Central memory CD8-positive, alpha-beta T cell (primary cell): ENCODE measurements around the gene CCDC40.
A peak's percentile ranks its signal among the peaks of the same experiment; 100 is the strongest.
"Not testable (repeated sequence)": the region's sequence is repeated elsewhere in the genome, so short reads cannot be mapped to it uniquely, and the experiment has no call there.

Experiments used
- ATAC-seq: fragments of 150-1000 bp; cut with Tn5 transposase; replicated peaks from 2 replicates; pipeline ENCODE4 v1.10.0; 2022; ENCODE audit warnings: mild to moderate bottlenecking, moderate FRiP score, moderate number of reproducible peaks; ENCODE audit not compliant: poor library complexity, severe bottlenecking; ENCODE audit errors: extremely low read depth
- DNase-seq, 2 donors: peaks; one replicate each; pipeline ENCODE4 v3.0.0; 2021; ENCODE audit warnings: low spot score in 2 of 2
- H3K27ac Mint-ChIP-seq: one replicate; pipeline ENCODE4 v1.8.0; 2022; ENCODE audit warnings: low read depth, mild to moderate bottlenecking, moderate library complexity, mixed read lengths
- H3K27me3 Mint-ChIP-seq: one replicate; pipeline ENCODE4 v1.8.0; 2022; ENCODE audit warnings: mixed read lengths
- H3K36me3 Mint-ChIP-seq: one replicate; pipeline ENCODE4 v1.8.0; 2022; ENCODE audit warnings: mild to moderate bottlenecking, moderate library complexity, mixed read lengths; ENCODE audit not compliant: insufficient read depth
- H3K4me1 Mint-ChIP-seq: one replicate; pipeline ENCODE4 v1.8.0; 2022; ENCODE audit warnings: mixed read lengths
- H3K4me3 Mint-ChIP-seq: one replicate; pipeline ENCODE4 v1.8.0; 2022; ENCODE audit warnings: mild to moderate bottlenecking, moderate library complexity, mixed read lengths
- H3K9me3 Mint-ChIP-seq: one replicate; pipeline ENCODE4 v1.8.0; 2022; ENCODE audit warnings: mixed read lengths

Gene CCDC40

GRCh38 chr17:80090164-80090563 lies 53.7 kb downstream of the CCDC40 start:
- not testable (repeated sequence) for H3K36me3 Mint-ChIP-seq, H3K4me1 Mint-ChIP-seq, DNase-seq, ATAC-seq, H3K27ac Mint-ChIP-seq, H3K9me3 Mint-ChIP-seq, H3K4me3 Mint-ChIP-seq
- H3K27me3 Mint-ChIP-seq: peaks cover 11% of the 10 kb centered on the region

- no peak overlapping the region for H3K4me3 Mint-ChIP-seq
- H3K4me1 Mint-ChIP-seq: no peaks in the 10 kb centered on the region
- H3K36me3 Mint-ChIP-seq: no peaks in the 10 kb centered on the region
- no peak for ATAC-seq
- H3K27me3 Mint-ChIP-seq: peaks cover 11% of the 10 kb centered on the region
- no peak overlapping the region for H3K27ac Mint-ChIP-seq
- no peak for DNase-seq
- no peaks in the 10 kb centered on the region for H3K9me3 Mint-ChIP-seq
These were observed 54.9 kb downstream of the CCDC40 start for GRCh38 chr17:80091376-80091775.

GRCh38 chr17:80092959-80093358 lies 56.5 kb downstream of the CCDC40 start:
- no peaks in the 10 kb centered on the region for H3K27me3 Mint-ChIP-seq
- DNase-seq: no peak
- no peaks in the 10 kb centered on the region for H3K4me1 Mint-ChIP-seq
- no peaks in the 10 kb centered on the region for H3K36me3 Mint-ChIP-seq
- H3K4me3 Mint-ChIP-seq: no peak overlapping the region
- no peak for ATAC-seq
- no peak overlapping the region for H3K27ac Mint-ChIP-seq
- no peaks in the 10 kb centered on the region for H3K9me3 Mint-ChIP-seq

- no peaks in the 10 kb centered on the region for H3K27me3 Mint-ChIP-seq
- no peak for DNase-seq
- H3K27ac Mint-ChIP-seq: no peak overlapping the region
- H3K4me1 Mint-ChIP-seq: peaks cover 4% of the 10 kb centered on the region
- H3K4me3 Mint-ChIP-seq: no peak overlapping the region
- ATAC-seq: no peak
- no peaks in the 10 kb centered on the region for H3K36me3 Mint-ChIP-seq
- no peaks in the 10 kb centered on the region for H3K9me3 Mint-ChIP-seq
These were observed 58.8 kb downstream of the CCDC40 start for GRCh38 chr17:80095038-80095843.

GRCh38 chr17:80095844-80096475 lies 59.5 kb downstream of the CCDC40 start:
- ATAC-seq: no peak
- H3K4me1 Mint-ChIP-seq: peaks cover 11% of the 10 kb centered on the region
- no peak for DNase-seq

GRCh38 chr17:80096561-80097021 lies 60.1 kb downstream of the CCDC40 start:
- peaks cover 12% of the 10 kb centered on the region for H3K4me1 Mint-ChIP-seq
- H3K36me3 Mint-ChIP-seq: peaks cover 3% of the 10 kb centered on the region
- no peaks in the 10 kb centered on the region for H3K9me3 Mint-ChIP-seq
- H3K4me3 Mint-ChIP-seq: no peak overlapping the region
- no peak overlapping the region for H3K27ac Mint-ChIP-seq
- no peak for DNase-seq
- H3K27me3 Mint-ChIP-seq: no peaks in the 10 kb centered on the region
- no peak for ATAC-seq

More at GRCh38 chr17:80095844-80096475, 59.5 kb downstream of the CCDC40 start:
- no peak overlapping the region for H3K27ac Mint-ChIP-seq
- H3K27me3 Mint-ChIP-seq: no peaks in the 10 kb centered on the region
- no peak overlapping the region for H3K4me3 Mint-ChIP-seq
- no peaks in the 10 kb centered on the region for H3K9me3 Mint-ChIP-seq
- peaks cover 3% of the 10 kb centered on the region for H3K36me3 Mint-ChIP-seq

GRCh38 chr17:80097127-80097621 lies 60.7 kb downstream of the CCDC40 start:
- Mint-ChIP-seq H3K27ac (no peak overlapping the region), H3K36me3 (peaks cover 6% of the 10 kb centered on the region), H3K9me3 (no peaks in the 10 kb centered on the region), H3K4me3 (no peak overlapping the region), H3K4me1 (peaks cover 16% of the 10 kb centered on the region), H3K27me3 (no peaks in the 10 kb centered on the region)
- no peak for DNase-seq
- no peak for ATAC-seq

- Mint-ChIP-seq H3K36me3 (peaks cover 6% of the 10 kb centered on the region), H3K4me1 (peaks cover 19% of the 10 kb centered on the region), H3K27ac (no peak overlapping the region), H3K27me3 (no peaks in the 10 kb centered on the region), H3K9me3 (no peaks in the 10 kb centered on the region), H3K4me3 (no peak overlapping the region)
- ATAC-seq (no peak), DNase-seq (no peak)
These were observed 61.6 kb downstream of the CCDC40 start for GRCh38 chr17:80097844-80098691.

- Mint-ChIP-seq H3K27ac (no peak overlapping the region), H3K36me3 (peaks cover 8% of the 10 kb centered on the region), H3K4me1 (peaks cover 26% of the 10 kb centered on the region), H3K4me3 (peak overlapping the region; percentile 9), H3K9me3 (no peaks in the 10 kb centered on the region), H3K27me3 (no peaks in the 10 kb centered on the region)
- no peak for ATAC-seq
- no peak for DNase-seq
These were observed 63.0 kb downstream of the CCDC40 start for GRCh38 chr17:80099291-80100034.

- Mint-ChIP-seq H3K4me3 (peak overlapping the region; percentile 86), H3K4me1 (peaks cover 26% of the 10 kb centered on the region), H3K27ac (no peak overlapping the region), H3K36me3 (peaks cover 8% of the 10 kb centered on the region), H3K9me3 (no peaks in the 10 kb centered on the region), H3K27me3 (no peaks in the 10 kb centered on the region)
- no peak for ATAC-seq
- no peak for DNase-seq
These were observed 63.5 kb downstream of the CCDC40 start for GRCh38 chr17:80100035-80100323.

- H3K4me1 Mint-ChIP-seq: peaks cover 26% of the 10 kb centered on the region
- H3K4me3 Mint-ChIP-seq: peak within 1 kb of the TSS; percentile 87
- H3K27me3 Mint-ChIP-seq: no peaks in the 10 kb centered on the region
These were observed 64.8 kb downstream of the CCDC40 start, which contains the start of gene GAA for GRCh38 chr17:80101011-80101945. GAA (plus strand) TSS chr17:80101581; CDS start chr17:80104587, 3,006 bp downstream.

More at GRCh38 chr17:80101011-80101945, 64.8 kb downstream of the CCDC40 start, which contains the start of gene GAA:
- ATAC-seq (peak; percentile 87), DNase-seq (peak; percentile 82 to 90)
- Mint-ChIP-seq H3K9me3 (no peaks in the 10 kb centered on the region), H3K36me3 (peaks cover 8% of the 10 kb centered on the region), H3K27ac (peak within 1 kb of the TSS; percentile 68)
